ENCODE data around the gene EXD1. TPM values are rescaled to one million over a fixed set of nuclear protein-coding genes. Genes with fewer than 3 reads are reported as not detected.

EXD1 gene
- total and polyA plus RNA-seq, 2 of the 13 experiments (the other 11 are each of a cell fraction or from before 2014, with no cell fraction given) = not detected

GRCh38 chr15:41230650-41231421 is at the start of gene EXD1, which contains the start of gene CHP1 (continued):
- TF ChIP-seq ZNF34 (CRISPR knock-in tag; IDR thresholded peaks at IDR 0.05; ENCODE audit: borderline replicate concordance) = no peak; the same call in 1 of the 2 replicates
- peak; percentile 86 for TF ChIP-seq GATAD1 (CRISPR knock-in tag; IDR thresholded peaks at IDR 0.05)
- TF ChIP-seq MTA1 (CRISPR knock-in tag; IDR thresholded peaks at IDR 0.05; ENCODE audit: borderline replicate concordance) = peak; percentile 82; the same call in 1 of the 2 replicates
- no peak for TF ChIP-seq NR3C1 (CRISPR knock-in tag; IDR thresholded peaks at IDR 0.05)
- TF ChIP-seq HHEX (CRISPR knock-in tag; IDR thresholded peaks at IDR 0.05) = no peak
- no peak for TF ChIP-seq CBX2 (IDR thresholded peaks at IDR 0.05; ENCODE audit: low read depth, low read length)
- TF ChIP-seq CBX2 (CRISPR knock-in tag; IDR thresholded peaks at IDR 0.05; ENCODE audit: low read depth) = no peak
- TF ChIP-seq BCL3 (CRISPR knock-in tag; IDR thresholded peaks at IDR 0.05) = peak; percentile 81
- TF ChIP-seq MEIS1 (CRISPR knock-in tag; IDR thresholded peaks at IDR 0.05; ENCODE audit: borderline replicate concordance) = peak; percentile 30; the same call in 1 of the 2 replicates
- TF ChIP-seq MAX (IDR thresholded peaks at IDR 0.05) = peak; percentile 98
- TF ChIP-seq ZNF383 (CRISPR knock-in tag; IDR thresholded peaks at IDR 0.05; ENCODE audit: borderline replicate concordance) = no peak
- peak; percentile 72; the same call in 1 of the 2 replicates for TF ChIP-seq FOXO4 (CRISPR knock-in tag; conservative IDR thresholded peaks at IDR 0.05)
- no peak for TF ChIP-seq ZBTB10 (CRISPR knock-in tag; IDR thresholded peaks at IDR 0.05; ENCODE audit: borderline replicate concordance)
- TF ChIP-seq RELA (CRISPR knock-in tag; IDR thresholded peaks at IDR 0.05) = no peak
- TF ChIP-seq TFE3 (CRISPR knock-in tag; IDR thresholded peaks at IDR 0.05) = peak; percentile 63; the same call in 1 of the 2 replicates
- TF ChIP-seq ATF3 (CRISPR knock-in tag; IDR thresholded peaks at IDR 0.05) = peak; percentile 21
- TF ChIP-seq ZBTB33 (CRISPR knock-in tag; IDR thresholded peaks at IDR 0.05) = peak; percentile 63; the same call in 1 of the 2 replicates
- TF ChIP-seq HOXA9 (CRISPR knock-in tag; IDR thresholded peaks at IDR 0.05; ENCODE audit: borderline replicate concordance) = 0 out of 2 replicates have a peak, but pooled peaks have one; percentile 17

Measured in HepG2 (cell line).